ENCODE data around the gene TRIM31. TPM values are rescaled to one million over a fixed set of nuclear protein-coding genes. Genes with fewer than 3 reads are reported as not detected.

Gene TRIM31
- total RNA-seq (2021): not detected in 2 replicates
- long read RNA-seq: 0 reads

- no peak for TF ChIP-seq CTCF (conservative IDR thresholded peaks at IDR 0.05)
- no peaks in the 10 kb centered on the region for H3K36me3 Mint-ChIP-seq (ENCODE audit: insufficient read depth in 1 of 3, low read depth in 3 of 3)
- peaks cover 64% of the 10 kb centered on the region for H3K27me3 Mint-ChIP-seq (ENCODE audit: low read depth)
Measured at GRCh38 chr6:30113003-30113759, at the start of gene TRIM31. Gene TRIM31 (minus strand): TSS chr6:30113090. CDS start chr6:30112805, 285 bp downstream.

More at GRCh38 chr6:30113003-30113759, at the start of gene TRIM31:
- H4K20me1 ChIP-seq (ENCODE audit: control insufficient read depth, insufficient read depth, insufficient read length): no peaks in the 10 kb centered on the region
- H2BK12ac ChIP-seq (ENCODE audit: insufficient read length, low read depth, low read length): no peak within 1 kb of the TSS
- no peak within 1 kb of the TSS for H3K18ac ChIP-seq (ENCODE audit: insufficient read length, low read depth, low read length)
- no peak for DNase-seq
- no peak within 1 kb of the TSS for H3K56ac ChIP-seq (ENCODE audit: insufficient read length, low read depth, low read length)
- no peak within 1 kb of the TSS for H3T11ph ChIP-seq (ENCODE audit: low read length)
- no peak within 1 kb of the TSS for H3K23ac ChIP-seq (ENCODE audit: insufficient read length, low read depth, low read length)
- H3K4ac ChIP-seq (ENCODE audit: low read depth, low read length): no peak within 1 kb of the TSS
- H3K14ac ChIP-seq (ENCODE audit: insufficient read depth, low read length): no peak within 1 kb of the TSS
- no peak within 1 kb of the TSS for H2BK5ac ChIP-seq (ENCODE audit: insufficient read length, low read length)
- H3K27me3 ChIP-seq (ENCODE audit: insufficient read depth, low read length): no peaks in the 10 kb centered on the region; the same call in 1 of the 2 replicates
- 0 out of 2 replicates have a peak, but pooled peaks cover 2% of the 10 kb centered on the region for H3K79me2 ChIP-seq (ENCODE audit: insufficient read depth, low read length)
- H2BK20ac ChIP-seq (ENCODE audit: low read depth, low read length, poor library complexity, severe bottlenecking): no peak within 1 kb of the TSS
- H3K9me3 ChIP-seq (ENCODE audit: control insufficient read depth, low read depth, low read length): no peaks in the 10 kb centered on the region
- H3K9me3 Mint-ChIP-seq: no peaks in the 10 kb centered on the region
- no peak within 1 kb of the TSS for H2AFZ ChIP-seq (ENCODE audit: low read length)
- H3K4me2 ChIP-seq (ENCODE audit: insufficient read depth, insufficient read length, low read length): no peak within 1 kb of the TSS
- WGBS (ENCODE audit: extremely low coverage, insufficient read length, low lambda C conversion rate): 100% methylated on average over 1 of the region's 3 CpGs
- no peak within 1 kb of the TSS for H4K5ac ChIP-seq (ENCODE audit: insufficient read length, low read depth, low read length)
- no peak within 1 kb of the TSS for H2AK5ac ChIP-seq (ENCODE audit: insufficient read length, low read length)
- H3K79me1 ChIP-seq (ENCODE audit: insufficient read depth, low read depth, low read length, poor library complexity, severe bottlenecking): no peaks in the 10 kb centered on the region
- H3K4me1 ChIP-seq (ENCODE audit: insufficient read depth, low read length): no peaks in the 10 kb centered on the region
- no peaks in the 10 kb centered on the region for H3K4me1 Mint-ChIP-seq
- no peaks in the 10 kb centered on the region for H3K23me2 ChIP-seq (ENCODE audit: insufficient read length, low read depth, low read length, poor library complexity, severe bottlenecking)
- no peak within 1 kb of the TSS for H3K27ac ChIP-seq (ENCODE audit: insufficient read length, low read depth, low read length)
- H3K27ac Mint-ChIP-seq: no peak within 1 kb of the TSS
- H2BK15ac ChIP-seq (ENCODE audit: low read depth, low read length): no peak within 1 kb of the TSS
- no peak within 1 kb of the TSS for H4K8ac ChIP-seq (replicated peaks; ENCODE audit: insufficient read length, low read depth, low read length)
- no peak within 1 kb of the TSS for H3K4me3 Mint-ChIP-seq
- H2BK120ac ChIP-seq (ENCODE audit: low read depth, low read length, poor library complexity, severe bottlenecking): no peak within 1 kb of the TSS
- no peak within 1 kb of the TSS for H3K9ac ChIP-seq (ENCODE audit: extremely low read depth, insufficient read length, low read length)
- H4K91ac ChIP-seq (ENCODE audit: insufficient read length, low read depth, low read length): no peak within 1 kb of the TSS
